Lower lobe of right lung (tissue), 2 donors: Measurements from ENCODE around the gene COA1. TPM values are rescaled to one million over a fixed set of nuclear protein-coding genes. Genes with fewer than 3 reads are reported as not detected.
A peak's percentile ranks its signal among the peaks of the same experiment; 100 is the strongest.

ENCODE experiments used
- ATAC-seq, 2 donors: fragments of 200-7000 bp; cut with Tn5 transposase; one replicate each; pipeline ENCODE4 v1.9.1; 2020 to 2022; ENCODE audit warnings: mild to moderate bottlenecking in 2 of 2, moderate library complexity in 2 of 2
- DNase-seq: peaks from one replicate; pipeline ENCODE4 v3.0.0-alpha.2; 2020
- H3K27ac ChIP-seq: fragments of 200-600 bp; one replicate; pipeline ENCODE4 v1.8.0; 2022
- H3K27me3 ChIP-seq: fragments of 200-600 bp; one replicate; pipeline ENCODE4 v1.8.0; 2022; ENCODE audit warnings: low read depth
- H3K36me3 ChIP-seq: fragments of 200-600 bp; one replicate; pipeline ENCODE4 v1.8.0; 2022; ENCODE audit warnings: mild to moderate bottlenecking
- H3K4me1 ChIP-seq: fragments of 200-600 bp; one replicate; pipeline ENCODE4 v1.8.0; 2022
- H3K4me3 ChIP-seq: fragments of 200-600 bp; one replicate; pipeline ENCODE4 v1.8.0; 2022; ENCODE audit warnings: mild to moderate bottlenecking
- H3K9me3 ChIP-seq: fragments of 200-600 bp; one replicate; pipeline ENCODE4 v1.8.0; 2022
- intact Hi-C: fragments of 100-400 bp; cut with DNase I; formaldehyde crosslinking; loops from one replicate; pipeline ENCODE4 v1.11.0; 2022
- total RNA-seq: library from RNA; stranded (reverse); fragmentation: NEBNext Ultra II Directional; extraction: Animal tissue kit (Norgen Biotek cat#: 25700); gene quantifications from one replicate; pipeline ENCODE4 v1.2.1, GENCODE V29; 2021
- TF ChIP-seq, protein P1 (sequence below): fragments of 200-600 bp; IDR thresholded peaks from one replicate; pipeline ENCODE4 v1.8.0; 2022; ENCODE audit warnings: antibody characterized with exemption, mild to moderate bottlenecking
- donor health status: DM: no; HTN: yes; CAD: no; lungs with severe emphysema.

Gene COA1
- total RNA-seq, 1 donor from 2014 or later = 43.3 TPM

DNA sequence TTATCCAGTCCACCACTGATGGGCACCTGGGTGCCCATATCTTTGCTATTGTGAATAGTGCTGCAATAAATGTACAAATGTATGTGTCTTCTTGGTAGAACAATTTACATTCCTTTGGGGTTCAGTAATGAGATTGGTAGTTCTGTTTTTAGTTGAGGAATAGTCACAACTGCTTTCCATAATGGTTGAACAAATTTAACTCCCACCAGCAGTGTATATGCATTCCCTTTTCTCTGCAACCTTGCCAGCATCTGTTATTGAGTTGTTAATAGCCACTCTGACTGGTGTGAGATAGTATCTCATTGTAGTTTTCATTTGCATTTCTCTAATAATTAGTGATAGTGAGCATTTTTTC is 27.8 kb downstream of the COA1 start:
- no peak for ATAC-seq
- H3K9me3 ChIP-seq = no peaks in the 10 kb centered on the region
- no peak overlapping the region for H3K27ac ChIP-seq
- no peaks in the 10 kb centered on the region for H3K36me3 ChIP-seq
- H3K4me1 ChIP-seq = peaks cover 8% of the 10 kb centered on the region
- TF ChIP-seq, protein P1, sequence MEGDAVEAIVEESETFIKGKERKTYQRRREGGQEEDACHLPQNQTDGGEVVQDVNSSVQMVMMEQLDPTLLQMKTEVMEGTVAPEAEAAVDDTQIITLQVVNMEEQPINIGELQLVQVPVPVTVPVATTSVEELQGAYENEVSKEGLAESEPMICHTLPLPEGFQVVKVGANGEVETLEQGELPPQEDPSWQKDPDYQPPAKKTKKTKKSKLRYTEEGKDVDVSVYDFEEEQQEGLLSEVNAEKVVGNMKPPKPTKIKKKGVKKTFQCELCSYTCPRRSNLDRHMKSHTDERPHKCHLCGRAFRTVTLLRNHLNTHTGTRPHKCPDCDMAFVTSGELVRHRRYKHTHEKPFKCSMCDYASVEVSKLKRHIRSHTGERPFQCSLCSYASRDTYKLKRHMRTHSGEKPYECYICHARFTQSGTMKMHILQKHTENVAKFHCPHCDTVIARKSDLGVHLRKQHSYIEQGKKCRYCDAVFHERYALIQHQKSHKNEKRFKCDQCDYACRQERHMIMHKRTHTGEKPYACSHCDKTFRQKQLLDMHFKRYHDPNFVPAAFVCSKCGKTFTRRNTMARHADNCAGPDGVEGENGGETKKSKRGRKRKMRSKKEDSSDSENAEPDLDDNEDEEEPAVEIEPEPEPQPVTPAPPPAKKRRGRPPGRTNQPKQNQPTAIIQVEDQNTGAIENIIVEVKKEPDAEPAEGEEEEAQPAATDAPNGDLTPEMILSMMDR = no peak
- H3K27me3 ChIP-seq = no peaks in the 10 kb centered on the region
- DNase-seq = no peak
- intact Hi-C loops = loop anchor here (5.0 kb wide), 1 partner anchor 119 kb away; the partner anchor contains the start of gene STK17A
- no peak overlapping the region for H3K4me3 ChIP-seq

DNA sequence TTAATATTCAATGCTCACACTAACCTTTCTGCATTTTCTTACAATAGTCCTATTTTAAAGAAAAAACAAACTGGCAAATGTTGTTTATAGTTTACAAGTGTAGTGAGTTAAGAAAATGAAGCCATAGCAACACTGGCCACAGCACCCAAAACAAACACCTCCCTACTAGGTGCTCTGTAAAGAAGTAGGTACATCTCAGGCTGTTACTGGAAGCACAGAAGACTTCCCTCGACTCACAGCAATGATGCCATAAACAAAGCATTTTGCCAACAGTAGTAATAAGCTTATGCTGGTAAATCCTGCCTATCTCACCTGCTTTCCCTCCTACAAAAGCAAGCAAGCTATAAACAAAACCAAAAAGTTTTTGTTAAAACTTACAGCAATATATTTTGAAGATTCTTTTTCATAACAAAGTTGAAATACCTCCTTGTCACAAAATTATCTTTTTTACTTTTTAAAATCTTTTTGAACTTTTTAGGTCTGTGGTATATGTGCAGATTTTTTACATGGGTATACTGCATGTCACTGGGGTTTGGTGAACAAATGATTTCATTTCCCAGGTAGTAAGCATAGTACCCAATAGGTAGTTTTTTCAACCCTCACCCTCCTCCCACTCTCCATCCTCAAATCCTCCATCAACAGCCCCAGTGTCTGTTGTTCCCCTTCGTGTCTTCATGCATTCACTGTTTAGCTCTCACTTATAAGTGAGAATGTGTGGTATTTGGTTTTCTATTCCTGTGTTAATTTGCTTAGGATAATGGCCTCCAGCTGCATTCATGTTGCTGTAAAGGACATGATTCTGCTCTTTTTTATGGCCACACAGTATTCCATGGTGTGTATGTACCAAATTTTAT is 28.4 kb downstream of the COA1 start:
- Histone ChIP-seq H3K27me3 (no peaks in the 10 kb centered on the region), H3K27ac (no peak overlapping the region), H3K4me1 (peaks cover 8% of the 10 kb centered on the region), H3K4me3 (no peak overlapping the region), H3K9me3 (no peaks in the 10 kb centered on the region), H3K36me3 (no peaks in the 10 kb centered on the region)
- TF ChIP-seq, protein P1 = no peak
- DNase-seq (no peak), ATAC-seq (peak in 1 of 2 donors; percentile 48)
- intact Hi-C loops = loop anchor here (5.0 kb wide), 1 partner anchor 119 kb away; the partner anchor contains the start of gene STK17A

DNA sequence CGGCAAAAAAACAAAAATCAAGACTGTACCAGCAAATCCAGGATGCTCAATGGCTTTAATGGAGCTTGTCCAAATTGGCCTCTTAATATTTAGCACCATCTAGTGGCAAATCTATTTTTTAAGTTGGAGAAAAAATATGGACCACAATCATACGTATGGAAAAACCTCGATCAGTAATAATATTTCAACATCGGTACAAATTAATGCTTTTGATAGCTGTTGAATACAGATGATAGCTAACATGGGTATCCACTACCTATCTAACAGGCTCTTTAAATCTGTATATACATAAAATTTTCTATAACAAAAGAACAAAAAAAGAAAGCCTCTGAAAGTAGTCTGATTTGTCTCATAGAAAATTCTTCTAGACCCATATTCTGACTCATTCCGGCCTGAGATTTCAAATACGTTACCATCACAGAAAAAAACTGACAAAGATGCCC is 29.2 kb downstream of the COA1 start:
- Histone ChIP-seq H3K4me1 (peaks cover 8% of the 10 kb centered on the region), H3K36me3 (no peaks in the 10 kb centered on the region), H3K4me3 (no peak overlapping the region), H3K27me3 (no peaks in the 10 kb centered on the region), H3K9me3 (no peaks in the 10 kb centered on the region), H3K27ac (no peak overlapping the region)
- intact Hi-C loops = loop anchor here (5.0 kb wide), 1 partner anchor 118 kb away; the partner anchor contains the start of gene STK17A
- no peak for DNase-seq
- TF ChIP-seq, protein P1 = peak; percentile 68
- peak; percentile 68 to 87 for ATAC-seq

DNA sequence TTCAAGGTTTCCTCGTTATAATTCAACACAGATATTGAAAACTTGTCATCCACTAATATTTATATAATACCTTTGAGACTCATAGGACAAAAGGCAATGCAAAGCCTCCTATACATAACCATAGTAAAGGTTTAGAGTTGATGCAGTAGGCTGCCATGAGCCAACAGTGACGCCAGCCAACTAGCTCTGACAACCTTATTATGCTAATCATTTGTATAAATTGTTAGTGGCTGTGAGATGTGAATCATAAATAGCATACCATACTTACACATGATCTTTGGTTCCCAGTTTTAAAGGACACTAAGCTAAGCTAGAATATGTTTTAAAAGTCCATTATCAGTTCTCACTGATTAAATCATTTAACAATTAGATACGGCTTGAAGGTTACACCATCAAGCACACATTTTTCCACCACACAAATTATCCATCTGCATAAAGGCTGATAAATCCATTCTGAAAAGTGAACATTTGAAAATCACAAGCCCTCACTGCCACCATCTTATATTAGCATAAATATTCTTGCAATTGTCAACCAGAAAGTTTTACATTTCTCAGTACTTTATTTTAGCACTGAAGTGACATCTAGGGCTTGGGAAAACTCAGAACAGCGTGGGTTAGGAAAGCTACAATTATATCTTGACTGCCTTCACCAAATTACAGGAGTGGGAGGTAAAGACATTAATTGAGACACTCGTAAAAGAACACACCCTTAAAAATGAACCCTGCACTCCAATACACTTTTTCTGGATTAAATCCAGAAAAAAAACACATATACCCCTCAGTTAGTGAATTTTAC is 30.7 kb downstream of the COA1 start:
- Histone ChIP-seq H3K27me3 (no peaks in the 10 kb centered on the region), H3K4me3 (no peak overlapping the region), H3K9me3 (no peaks in the 10 kb centered on the region), H3K36me3 (no peaks in the 10 kb centered on the region), H3K4me1 (peaks cover 13% of the 10 kb centered on the region), H3K27ac (no peak overlapping the region)
- ATAC-seq (no peak), DNase-seq (no peak)
- TF ChIP-seq, protein P1 = no peak
- intact Hi-C loops = no loop called here

DNA sequence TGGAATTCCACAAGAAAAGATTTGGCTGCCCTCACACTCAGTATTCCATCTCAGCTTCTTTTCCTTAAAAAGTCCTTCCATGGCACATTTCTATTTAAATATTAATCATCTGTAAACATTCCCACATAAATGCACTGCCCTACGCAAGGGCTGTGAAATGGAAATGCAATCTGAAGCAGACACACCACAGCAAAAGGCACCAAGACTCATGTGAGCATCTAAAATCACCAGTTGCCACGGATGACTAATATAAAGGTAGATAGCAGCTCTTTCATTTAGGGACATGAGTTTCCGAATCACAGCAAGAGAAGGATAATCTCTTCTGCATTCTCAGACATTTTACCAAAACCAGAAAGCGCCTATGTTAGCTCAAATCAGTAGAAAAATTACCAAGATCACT is 31.6 kb downstream of the COA1 start:
- no peaks in the 10 kb centered on the region for H3K9me3 ChIP-seq
- no peaks in the 10 kb centered on the region for H3K27me3 ChIP-seq
- TF ChIP-seq, protein P1 = no peak
- DNase-seq (no peak), ATAC-seq (no peak)
- H3K4me1 ChIP-seq = peaks cover 13% of the 10 kb centered on the region
- no peak overlapping the region for H3K27ac ChIP-seq
- H3K36me3 ChIP-seq = no peaks in the 10 kb centered on the region
- H3K4me3 ChIP-seq = no peak overlapping the region
- intact Hi-C loops = no loop called here
